ENCODE measurements around the gene LSM7. TPM values are rescaled to one million over a fixed set of nuclear protein-coding genes. Genes with fewer than 3 reads are reported as not detected.

The LSM7 gene
- total RNA-seq, 4 donors from 2014 or later = 59.8 to 152 (median 109) TPM

DNA sequence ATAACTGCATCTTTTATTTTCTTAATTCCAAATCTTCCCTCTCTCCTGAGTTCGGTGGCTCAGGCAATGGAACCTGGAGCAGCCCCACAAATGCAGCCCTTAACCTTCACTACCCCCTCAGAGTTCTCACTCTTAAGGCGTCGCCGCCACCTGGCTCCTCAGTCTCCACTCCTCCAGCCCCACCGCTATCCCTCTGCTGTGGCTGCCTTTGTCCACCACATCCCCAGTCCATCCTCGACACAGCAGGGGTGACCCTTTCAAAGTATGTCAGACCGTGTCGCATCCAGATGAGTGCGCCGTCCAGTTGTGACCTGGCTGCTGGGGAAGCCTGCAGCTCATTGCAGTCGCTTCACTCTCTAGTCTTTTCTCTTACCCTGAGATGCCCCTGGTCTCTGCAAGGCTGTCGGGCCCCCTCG, 1.1 kb upstream of the LSM7 start:
- no peak for TF ChIP-seq POLR2A (IDR thresholded peaks at IDR 0.05)
- TF ChIP-seq CTCF (IDR thresholded peaks at IDR 0.05) = no peak

DNA sequence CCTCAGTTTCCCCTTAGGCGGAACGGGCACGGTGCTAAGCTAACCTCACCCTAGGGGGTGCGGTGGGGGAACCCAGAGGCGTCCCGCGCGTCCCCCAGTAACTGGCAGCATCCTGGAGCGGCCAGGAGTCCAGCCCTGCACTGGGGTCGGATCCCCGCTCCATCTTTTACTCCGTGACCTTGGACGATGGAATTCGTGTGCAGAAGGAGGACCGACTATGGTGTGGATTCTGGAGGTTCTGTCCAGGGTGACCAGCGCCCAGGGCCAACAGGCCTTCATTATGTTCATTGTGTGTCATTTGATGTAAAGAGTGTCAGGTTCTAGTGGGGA, 728 bp upstream of the LSM7 start:
- Histone ChIP-seq H3K27ac (peak overlapping the region; percentile 79 to 98 (median 90)), H3K36me3 (peaks cover 0 to 22% (median 0%) of the 10 kb centered on the region in 3 donors), H3K9me3 (no peaks in the 10 kb centered on the region), H3K4me1 (peaks cover 0 to 63% (median 50%) of the 10 kb centered on the region in 4 donors), H3K4me3 (peak overlapping the region; percentile 75 to 99 (median 88)), H3K27me3 (no peaks in the 10 kb centered on the region)
- DNase-seq = no peak
- no peak for TF ChIP-seq CTCF (IDR thresholded peaks at IDR 0.05)
- TF ChIP-seq POLR2A (IDR thresholded peaks at IDR 0.05) = no peak

More for the DNA sequence above, 1.1 kb upstream of the LSM7 start:
- peak overlapping the region in 3 of 4 donors; percentile 89 to 98 (median 92) for H3K27ac ChIP-seq
- DNase-seq = peak in 1 of 3 donors; percentile 64
- peak overlapping the region; percentile 75 to 99 (median 88) for H3K4me3 ChIP-seq
- peaks cover 0 to 67% (median 48%) of the 10 kb centered on the region in 4 donors for H3K4me1 ChIP-seq
- peaks cover 0 to 21% (median 0%) of the 10 kb centered on the region in 3 donors for H3K36me3 ChIP-seq
- no peaks in the 10 kb centered on the region for H3K9me3 ChIP-seq
- no peaks in the 10 kb centered on the region for H3K27me3 ChIP-seq

DNA sequence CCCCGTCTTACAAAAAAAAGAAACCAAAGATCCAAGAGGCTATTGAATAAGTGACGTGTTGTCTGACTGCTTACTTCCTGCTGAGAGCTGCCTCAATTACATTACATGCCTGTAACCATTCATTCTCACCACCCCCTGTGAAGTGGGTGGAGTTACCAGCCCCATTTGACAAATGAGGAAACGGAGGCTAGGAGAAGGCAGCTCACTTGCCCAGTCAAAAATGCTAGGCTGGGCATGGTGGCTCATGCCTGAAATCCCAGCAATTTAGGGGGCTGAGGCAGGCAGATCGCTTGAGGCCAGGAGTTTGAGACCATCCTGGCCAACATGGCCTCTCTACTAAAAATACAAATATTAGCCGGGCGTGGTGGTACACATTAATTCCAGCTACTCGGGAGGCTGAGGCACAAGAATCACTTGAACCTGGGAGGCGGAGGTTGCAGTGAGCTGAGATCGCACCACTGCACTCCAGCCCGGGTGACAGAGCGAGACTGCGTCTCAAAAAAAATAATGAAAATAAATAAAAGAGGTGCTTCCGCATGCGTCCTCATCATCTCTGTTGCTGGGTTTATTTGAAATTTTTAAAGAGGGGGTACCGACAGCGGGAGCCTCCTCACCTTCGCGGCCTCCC, 499 bp downstream of the LSM7 start:
- Histone ChIP-seq H3K4me1 (peaks cover 0 to 52% (median 45%) of the 10 kb centered on the region in 4 donors), H3K27ac (peak overlapping the region; percentile 79 to 98 (median 90)), H3K27me3 (no peaks in the 10 kb centered on the region), H3K4me3 (peak overlapping the region; percentile 75 to 99 (median 88)), H3K9me3 (no peaks in the 10 kb centered on the region), H3K36me3 (peaks cover 0 to 34% (median 0%) of the 10 kb centered on the region in 3 donors)
- peak in 2 of 3 donors; percentile 67 to 82 for DNase-seq
- TF ChIP-seq CTCF (IDR thresholded peaks at IDR 0.05) = no peak
- TF ChIP-seq POLR2A (IDR thresholded peaks at IDR 0.05) = peak; percentile 42 to 47

DNA sequence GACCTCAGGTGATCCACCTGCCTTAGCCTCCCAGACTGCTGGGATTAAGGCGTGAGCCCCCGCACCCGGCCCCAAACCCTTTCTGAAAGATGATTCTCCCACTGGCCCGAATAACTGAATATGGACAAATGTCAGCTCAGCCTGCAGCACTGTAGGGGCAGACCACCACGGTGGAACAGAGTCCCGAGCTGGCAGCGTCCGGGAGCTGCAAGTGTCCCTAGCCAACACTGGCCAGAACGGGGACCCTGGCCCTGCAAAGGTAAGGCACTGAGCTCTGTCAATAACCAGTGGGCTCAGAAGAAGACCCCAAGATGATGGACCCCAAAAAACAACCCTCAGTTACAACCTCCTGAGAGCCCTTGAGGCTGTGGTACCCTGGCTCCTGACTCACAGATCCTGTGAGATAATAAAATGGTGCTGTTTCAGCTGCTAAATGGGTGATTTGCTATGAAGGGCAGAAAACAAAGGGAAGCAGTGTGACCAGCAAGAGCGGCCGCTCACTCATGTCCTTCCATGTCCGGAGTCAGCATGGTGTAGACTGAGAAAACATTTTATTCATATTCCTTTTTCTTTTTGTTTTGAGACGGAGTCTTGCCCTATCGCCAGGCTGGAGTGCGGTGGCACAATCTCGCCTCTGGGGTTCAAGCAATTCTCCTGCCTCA, 1.6 kb downstream of the LSM7 start:
- peaks cover 0 to 44% (median 0%) of the 10 kb centered on the region in 3 donors for H3K36me3 ChIP-seq
- H3K27ac ChIP-seq = peak overlapping the region in 1 of 4 donors; percentile 79
- TF ChIP-seq CTCF (IDR thresholded peaks at IDR 0.05) (no peak), POLR2A (IDR thresholded peaks at IDR 0.05) (no peak)
- H3K4me1 ChIP-seq = peaks cover 0 to 43% (median 36%) of the 10 kb centered on the region in 4 donors
- no peaks in the 10 kb centered on the region for H3K27me3 ChIP-seq
- no peaks in the 10 kb centered on the region for H3K9me3 ChIP-seq
- H3K4me3 ChIP-seq = no peak overlapping the region
- no peak for DNase-seq

GRCh38 chr19:2325281-2326046, 2.9 kb downstream of the LSM7 start:
- Histone ChIP-seq H3K36me3 (peaks cover 0 to 53% (median 0%) of the 10 kb centered on the region in 3 donors), H3K27me3 (no peaks in the 10 kb centered on the region), H3K27ac (peak overlapping the region in 2 of 4 donors; percentile 30 to 79), H3K4me3 (peak overlapping the region in 1 of 4 donors; percentile 3), H3K9me3 (no peaks in the 10 kb centered on the region), H3K4me1 (peaks cover 0 to 39% (median 26%) of the 10 kb centered on the region in 4 donors)
- TF ChIP-seq CTCF (IDR thresholded peaks at IDR 0.05) = no peak
- no peak for TF ChIP-seq POLR2A (IDR thresholded peaks at IDR 0.05)
- DNase-seq = peak in 2 of 3 donors; percentile 60 to 73
